ENCODE results near the gene UVRAG. TPM values are rescaled to one million over a fixed set of nuclear protein-coding genes. Genes with fewer than 3 reads are reported as not detected.
A peak's percentile ranks its signal among the peaks of the same experiment; 100 is the strongest.

The UVRAG gene
- 10 to 100 TPM; 16.5 to 19.5 TPM for total RNA-seq
- polyA plus RNA-seq (2013, experiment 1 of 2) = 14.8 TPM
- 19.1 TPM for polyA plus RNA-seq (2013, experiment 2 of 2)
- total RNA-seq = 16.7 to 66.4 (median 37.8) reads per million in 172 experiments

DNA sequence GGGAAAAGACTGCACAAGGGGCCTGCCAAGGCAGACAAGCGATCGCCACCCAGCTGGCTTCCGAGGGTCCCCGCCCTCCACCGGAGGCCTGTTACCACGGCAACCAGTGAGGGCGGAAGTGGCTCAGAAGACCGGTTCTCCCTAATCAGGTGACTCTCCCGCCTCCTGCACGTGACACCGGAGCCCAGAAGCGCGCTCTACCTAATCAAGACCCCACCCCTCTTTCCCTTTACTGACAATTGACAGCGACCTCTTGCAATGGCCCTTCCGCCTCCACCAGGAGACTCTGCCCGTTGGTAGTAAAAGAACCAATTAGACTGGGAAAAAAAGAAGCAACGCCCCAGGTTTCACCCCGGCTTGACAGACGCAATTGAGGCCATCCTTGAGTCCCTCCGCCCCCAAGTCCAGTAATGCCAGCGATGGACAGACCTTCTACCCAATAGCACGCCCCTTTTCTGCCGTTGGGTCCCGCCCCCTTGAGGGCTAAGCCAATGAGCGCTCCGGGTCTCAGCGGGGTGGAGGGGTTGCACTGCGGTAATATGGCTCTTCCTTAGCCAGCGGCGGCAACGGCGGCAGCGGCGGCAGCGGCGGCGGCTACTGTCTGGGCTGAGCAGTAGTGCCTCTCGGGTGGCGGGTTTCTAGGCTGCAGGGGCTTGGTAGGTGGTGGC, at the start of gene UVRAG:
UVRAG (plus strand) TSS at position 534 of the 668 bp plus-strand sequence. CDS start 198 bp downstream, outside the sequence.
- peak within 1 kb of the TSS; percentile 92 for H3K27ac Mint-ChIP-seq
- H3K4me1 Mint-ChIP-seq (ENCODE audit: low read depth) = peaks cover 29% of the 10 kb centered on the region

DNA sequence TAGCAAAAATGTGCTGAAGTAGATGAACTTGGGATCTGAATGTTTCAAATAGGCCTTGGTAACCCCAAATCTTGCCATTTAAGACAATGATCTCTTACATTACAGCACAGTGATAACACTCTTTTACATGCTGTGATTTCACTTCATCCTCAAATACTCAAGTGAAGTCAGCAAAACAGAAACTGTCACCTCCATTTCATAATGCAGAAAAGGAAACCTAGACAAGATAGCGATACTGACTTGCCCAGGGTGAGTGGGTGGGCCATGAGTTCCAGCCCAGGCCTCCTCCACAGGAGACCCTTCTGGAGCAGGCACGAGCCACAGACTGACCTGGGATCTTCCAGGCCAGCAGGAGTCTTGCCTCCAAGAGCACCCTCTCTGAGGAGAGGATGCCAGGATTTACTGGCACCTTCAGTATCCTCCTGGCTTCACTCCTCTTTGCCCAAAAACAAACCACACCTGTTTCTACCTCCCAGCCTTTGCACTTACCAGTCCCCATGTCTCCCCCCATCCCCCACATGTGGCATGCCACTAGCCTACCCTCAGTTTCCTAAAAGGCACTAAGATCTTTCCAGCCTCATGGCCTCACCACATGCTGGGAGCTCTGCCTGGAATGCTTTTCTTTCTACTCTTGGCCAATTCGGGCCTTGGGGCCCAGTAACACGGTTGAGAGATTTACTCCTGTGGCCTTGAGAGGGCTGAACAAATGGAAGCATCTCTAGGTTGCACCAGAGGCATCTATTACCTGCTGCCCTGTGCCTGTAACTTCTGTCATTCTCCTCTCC, 48.4 kb upstream of the UVRAG start:
- ChIA-PET CTCF (no interaction called here), POLR2A (no interaction called here)
- intact Hi-C loops (cut with DNase I, micrococcal nuclease) = no loop called here
- H3K27ac ChIP-seq (ENCODE audit: low read depth in 1 of 2, low read length in 2 of 2) = no peak overlapping the region
- no peak overlapping the region for H3K4me3 Mint-ChIP-seq
- no peak for DNase-seq
- H3K4me1 ChIP-seq (ENCODE audit: insufficient read depth, low read length) = peaks cover 24% of the 10 kb centered on the region
- H3K36me3 ChIP-seq (ENCODE audit: insufficient read depth, low read length) = no peaks in the 10 kb centered on the region
- TF ChIP-seq, protein P1, sequence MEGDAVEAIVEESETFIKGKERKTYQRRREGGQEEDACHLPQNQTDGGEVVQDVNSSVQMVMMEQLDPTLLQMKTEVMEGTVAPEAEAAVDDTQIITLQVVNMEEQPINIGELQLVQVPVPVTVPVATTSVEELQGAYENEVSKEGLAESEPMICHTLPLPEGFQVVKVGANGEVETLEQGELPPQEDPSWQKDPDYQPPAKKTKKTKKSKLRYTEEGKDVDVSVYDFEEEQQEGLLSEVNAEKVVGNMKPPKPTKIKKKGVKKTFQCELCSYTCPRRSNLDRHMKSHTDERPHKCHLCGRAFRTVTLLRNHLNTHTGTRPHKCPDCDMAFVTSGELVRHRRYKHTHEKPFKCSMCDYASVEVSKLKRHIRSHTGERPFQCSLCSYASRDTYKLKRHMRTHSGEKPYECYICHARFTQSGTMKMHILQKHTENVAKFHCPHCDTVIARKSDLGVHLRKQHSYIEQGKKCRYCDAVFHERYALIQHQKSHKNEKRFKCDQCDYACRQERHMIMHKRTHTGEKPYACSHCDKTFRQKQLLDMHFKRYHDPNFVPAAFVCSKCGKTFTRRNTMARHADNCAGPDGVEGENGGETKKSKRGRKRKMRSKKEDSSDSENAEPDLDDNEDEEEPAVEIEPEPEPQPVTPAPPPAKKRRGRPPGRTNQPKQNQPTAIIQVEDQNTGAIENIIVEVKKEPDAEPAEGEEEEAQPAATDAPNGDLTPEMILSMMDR (IDR thresholded peaks at IDR 0.05) = no peak
- ATAC-seq (ENCODE audit: poor library complexity) = no peak
- H3K9me3 ChIP-seq (ENCODE audit: control insufficient read depth in 1 of 2, insufficient read depth in 1 of 2, low read length in 2 of 2) = no peaks in the 10 kb centered on the region
- no peak overlapping the region for H3K27ac Mint-ChIP-seq
- peaks cover 20% of the 10 kb centered on the region for H3K4me1 Mint-ChIP-seq (ENCODE audit: low read depth)
- H3K27me3 ChIP-seq (ENCODE audit: control insufficient read depth in 1 of 2, insufficient read depth in 2 of 2, low read length in 2 of 2) = peaks cover 13 to 15% of the 10 kb centered on the region in 2 experiments
- H3K9me3 Mint-ChIP-seq = no peaks in the 10 kb centered on the region
- H3K27me3 Mint-ChIP-seq = peaks cover 33% of the 10 kb centered on the region
- H3K36me3 Mint-ChIP-seq (ENCODE audit: low read depth) = no peaks in the 10 kb centered on the region
- H3K4me3 ChIP-seq (ENCODE audit: low read length) = no peak overlapping the region

More for the DNA sequence above, at the start of gene UVRAG:
- ATAC-seq (ENCODE audit: poor library complexity) (peak; percentile 86), DNase-seq (peak; percentile 96 to 99 (median 97))
- H3K27ac ChIP-seq (ENCODE audit: low read depth in 1 of 2, low read length in 2 of 2) = peak within 1 kb of the TSS; percentile 78 to 83
- no peaks in the 10 kb centered on the region for H3K9me3 ChIP-seq (ENCODE audit: control insufficient read depth in 1 of 2, insufficient read depth in 1 of 2, low read length in 2 of 2)
- H3K36me3 ChIP-seq (ENCODE audit: insufficient read depth, low read length) = no peaks in the 10 kb centered on the region
- TF ChIP-seq, protein P1 (IDR thresholded peaks at IDR 0.05) = no peak
- H3K4me3 ChIP-seq (ENCODE audit: low read length) = peak within 1 kb of the TSS; percentile 88
- Mint-ChIP-seq H3K9me3 (no peaks in the 10 kb centered on the region), H3K36me3 (ENCODE audit: low read depth) (peaks cover 7% of the 10 kb centered on the region), H3K27me3 (no peaks in the 10 kb centered on the region), H3K4me3 (peak within 1 kb of the TSS; percentile 95)
- intact Hi-C loops (cut with DNase I, micrococcal nuclease) = loop anchor here in 1 of 2 experiments (5.0 to 10.0 kb wide), 5 partner anchors 567 to 1640 kb away; partner anchors contain the start of genes C2CD3, EMSY, GVQW3 and POLD3
- no peaks in the 10 kb centered on the region for H3K27me3 ChIP-seq (ENCODE audit: control insufficient read depth in 1 of 2, insufficient read depth in 2 of 2, low read length in 2 of 2)
- ChIA-PET CTCF (interaction anchor here (3.2 kb wide), 1 partner anchor 12 kb away, joined by 19 read pairs; no protein-coding TSS in a partner anchor), POLR2A (interaction anchor here (0.7 to 2.0 kb wide), 8 partner anchors 8 to 252 kb away, joined by 3 to 8 read pairs (median 4); partner anchors contain the start of gene SERPINH1)
- H3K4me1 ChIP-seq (ENCODE audit: insufficient read depth, low read length) = peaks cover 30% of the 10 kb centered on the region

DNA sequence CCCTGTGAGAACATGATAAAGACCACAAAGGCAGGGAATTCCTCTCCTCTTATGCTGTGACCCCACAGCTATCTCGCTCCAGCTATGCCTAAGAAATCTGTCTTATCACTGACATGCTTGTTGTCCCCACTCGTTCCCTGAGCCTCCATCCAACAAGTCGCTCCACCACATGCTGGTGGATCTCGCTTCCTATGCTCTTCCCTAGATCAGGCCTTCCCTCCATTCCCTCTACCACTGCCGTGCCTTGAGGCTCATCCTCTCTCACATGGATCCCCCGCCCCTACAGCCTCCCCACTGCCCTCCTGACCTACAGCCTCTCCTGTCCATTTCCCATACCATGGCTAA, 47.8 kb upstream of the UVRAG start:
- ATAC-seq (ENCODE audit: poor library complexity) (no peak), DNase-seq (no peak)
- no peaks in the 10 kb centered on the region for H3K9me3 Mint-ChIP-seq
- Histone ChIP-seq H3K9me3 (ENCODE audit: control insufficient read depth in 1 of 2, insufficient read depth in 1 of 2, low read length in 2 of 2) (no peaks in the 10 kb centered on the region), H3K36me3 (ENCODE audit: insufficient read depth, low read length) (no peaks in the 10 kb centered on the region), H3K27ac (ENCODE audit: low read depth in 1 of 2, low read length in 2 of 2) (no peak overlapping the region), H3K27me3 (ENCODE audit: control insufficient read depth in 1 of 2, insufficient read depth in 2 of 2, low read length in 2 of 2) (peaks cover 13 to 15% of the 10 kb centered on the region in 2 experiments), H3K4me1 (ENCODE audit: insufficient read depth, low read length) (peaks cover 24% of the 10 kb centered on the region), H3K4me3 (ENCODE audit: low read length) (no peak overlapping the region)
- TF ChIP-seq, protein P1 (IDR thresholded peaks at IDR 0.05) = no peak
- H3K4me1 Mint-ChIP-seq (ENCODE audit: low read depth) = peaks cover 20% of the 10 kb centered on the region
- no peak overlapping the region for H3K27ac Mint-ChIP-seq
- ChIA-PET POLR2A (no interaction called here), CTCF (no interaction called here)
- H3K36me3 Mint-ChIP-seq (ENCODE audit: low read depth) = no peaks in the 10 kb centered on the region
- intact Hi-C loops (cut with DNase I, micrococcal nuclease) = no loop called here
- H3K27me3 Mint-ChIP-seq = peaks cover 33% of the 10 kb centered on the region
- no peak overlapping the region for H3K4me3 Mint-ChIP-seq

Measured in CD4-positive, alpha-beta T cell (primary cell).